Measurements from ENCODE around the gene CLEC2B.

The CLEC2B gene

GRCh38 chr12:9851927-9852326, 17.2 kb downstream of the CLEC2B start:
- Mint-ChIP-seq H3K27me3 (no peaks in the 10 kb centered on the region), H3K9me3 (peaks cover 10% of the 10 kb centered on the region), H3K36me3 (ENCODE audit: low read depth) (peaks cover 63% of the 10 kb centered on the region), H3K4me3 (no peak overlapping the region), H3K4me1 (ENCODE audit: low read depth) (peaks cover 30% of the 10 kb centered on the region), H3K27ac (no peak overlapping the region)
- no peak for DNase-seq

DNA sequence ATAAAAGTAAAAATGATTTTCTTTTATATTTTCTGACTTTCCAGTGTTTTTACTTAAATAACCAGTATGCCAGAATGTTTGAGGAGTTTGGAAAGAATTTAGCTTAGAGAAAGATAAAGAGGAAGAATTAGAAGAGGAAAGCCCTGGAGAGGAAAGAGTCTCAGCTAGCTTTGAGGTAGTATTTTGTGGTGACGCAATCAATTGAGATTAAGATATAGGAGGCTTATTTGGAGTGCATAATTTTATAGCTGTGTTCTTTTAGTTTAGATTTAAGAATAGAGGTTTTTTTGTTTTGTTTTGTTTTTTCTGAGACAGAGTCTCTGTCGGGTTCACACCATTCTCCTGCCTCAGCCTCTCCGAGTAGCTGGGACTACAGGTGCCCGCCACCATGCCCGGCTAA, 18.1 kb downstream of the CLEC2B start:
- no peaks in the 10 kb centered on the region for H3K27me3 Mint-ChIP-seq
- peaks cover 25% of the 10 kb centered on the region for H3K4me1 Mint-ChIP-seq (ENCODE audit: low read depth)
- H3K36me3 Mint-ChIP-seq (ENCODE audit: low read depth), result peaks cover 55% of the 10 kb centered on the region
- DNase-seq, result no peak
- peaks cover 19% of the 10 kb centered on the region for H3K9me3 Mint-ChIP-seq
- H3K27ac Mint-ChIP-seq, result no peak overlapping the region
- H3K4me3 Mint-ChIP-seq, result no peak overlapping the region

DNA sequence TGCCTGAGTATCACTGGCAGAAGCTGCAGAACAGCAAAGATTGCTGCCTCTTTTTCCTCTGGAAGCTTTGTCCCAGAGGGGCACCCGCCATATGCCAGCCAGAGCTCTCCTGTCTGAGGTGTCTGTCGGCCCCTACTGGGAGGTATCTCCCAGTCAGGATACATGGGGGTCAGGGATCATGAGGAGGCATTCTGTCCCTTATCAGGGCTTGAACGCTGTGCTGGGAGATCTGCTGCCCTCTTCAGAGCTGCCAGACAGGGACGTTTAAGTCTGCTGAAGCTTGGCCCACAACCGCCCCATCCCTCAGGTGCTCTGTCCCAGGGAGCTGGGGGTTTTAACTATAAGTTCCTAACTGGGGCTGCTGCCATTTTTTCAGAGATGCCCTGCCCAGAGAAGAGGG, 20.3 kb downstream of the CLEC2B start:
- H3K27me3 Mint-ChIP-seq, result no peaks in the 10 kb centered on the region
- no peak overlapping the region for H3K4me3 Mint-ChIP-seq
- peaks cover 17% of the 10 kb centered on the region for H3K4me1 Mint-ChIP-seq (ENCODE audit: low read depth)
- no peak for DNase-seq
- H3K27ac Mint-ChIP-seq, result no peak overlapping the region
- peaks cover 32% of the 10 kb centered on the region for H3K9me3 Mint-ChIP-seq
- H3K36me3 Mint-ChIP-seq (ENCODE audit: low read depth), result peaks cover 38% of the 10 kb centered on the region

- H3K9me3 Mint-ChIP-seq, result peaks cover 28% of the 10 kb centered on the region
- no peaks in the 10 kb centered on the region for H3K36me3 Mint-ChIP-seq (ENCODE audit: low read depth)
- DNase-seq, result no peak
- H3K27me3 Mint-ChIP-seq, result no peaks in the 10 kb centered on the region
- no peak overlapping the region for H3K4me3 Mint-ChIP-seq
- no peaks in the 10 kb centered on the region for H3K4me1 Mint-ChIP-seq (ENCODE audit: low read depth)
- H3K27ac Mint-ChIP-seq, result no peak overlapping the region
Observed at GRCh38 chr12:9843407-9843806, 25.7 kb downstream of the CLEC2B start.

DNA sequence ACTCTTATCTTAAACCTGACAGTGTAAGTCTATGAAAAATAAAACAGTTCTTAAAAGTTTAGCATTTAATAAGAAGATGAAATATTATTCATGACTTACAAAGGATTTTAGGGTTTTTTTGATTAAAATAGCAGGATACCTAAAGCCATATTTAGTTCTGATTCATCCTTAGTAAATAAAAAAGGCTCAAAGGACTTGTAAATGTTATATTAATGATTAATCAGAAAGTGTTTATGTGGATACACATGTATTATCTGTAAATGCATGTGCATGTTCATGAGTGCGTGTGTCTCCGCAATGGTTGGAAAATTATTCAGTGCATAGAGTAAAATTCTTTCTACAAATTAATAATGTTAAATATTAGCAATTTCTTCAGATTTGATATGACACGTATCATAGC, 37.4 kb downstream of the CLEC2B start:
- no peaks in the 10 kb centered on the region for H3K4me1 Mint-ChIP-seq (ENCODE audit: low read depth)
- no peak overlapping the region for H3K4me3 Mint-ChIP-seq
- DNase-seq, result no peak
- no peaks in the 10 kb centered on the region for H3K36me3 Mint-ChIP-seq (ENCODE audit: low read depth)
- H3K27me3 Mint-ChIP-seq, result no peaks in the 10 kb centered on the region
- no peak overlapping the region for H3K27ac Mint-ChIP-seq
- no peaks in the 10 kb centered on the region for H3K9me3 Mint-ChIP-seq

- no peaks in the 10 kb centered on the region for H3K27me3 Mint-ChIP-seq
- H3K4me1 Mint-ChIP-seq (ENCODE audit: low read depth), result no peaks in the 10 kb centered on the region
- no peak overlapping the region for H3K4me3 Mint-ChIP-seq
- no peak overlapping the region for H3K27ac Mint-ChIP-seq
- no peak for DNase-seq
- H3K36me3 Mint-ChIP-seq (ENCODE audit: low read depth), result no peaks in the 10 kb centered on the region
- H3K9me3 Mint-ChIP-seq, result no peaks in the 10 kb centered on the region
Observed at GRCh38 chr12:9829982-9830381, 39.2 kb downstream of the CLEC2B start.

DNA sequence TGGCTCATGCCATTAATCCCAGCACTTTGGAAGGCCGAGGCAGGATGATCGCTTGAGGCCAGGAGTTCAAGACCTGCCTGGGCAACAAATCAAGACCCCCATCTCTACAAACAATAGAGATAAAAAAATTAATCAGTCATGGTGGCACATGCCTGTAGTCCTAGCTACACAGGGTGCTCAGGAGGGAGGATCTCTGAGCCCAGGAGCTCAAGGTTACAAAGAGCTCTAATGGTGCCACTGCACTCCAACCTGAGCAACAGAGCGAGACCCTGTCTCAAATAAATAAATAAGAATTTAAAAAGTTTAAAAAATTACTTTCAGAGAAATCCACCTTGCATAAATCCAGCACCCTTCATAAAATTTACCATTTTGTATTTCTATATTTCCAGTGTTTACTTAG, 39.7 kb downstream of the CLEC2B start:
- Mint-ChIP-seq H3K4me1 (ENCODE audit: low read depth) (no peaks in the 10 kb centered on the region), H3K27me3 (peaks cover 2% of the 10 kb centered on the region), H3K4me3 (no peak overlapping the region), H3K9me3 (no peaks in the 10 kb centered on the region), H3K36me3 (ENCODE audit: low read depth) (no peaks in the 10 kb centered on the region), H3K27ac (no peak overlapping the region)
- DNase-seq, result no peak

GRCh38 chr12:9827209-9827888, 41.8 kb downstream of the CLEC2B start, which contains the start of gene KLRF1:
KLRF1 (plus strand) TSS chr12:9827481; CDS start chr12:9827545, 64 bp downstream.
- Mint-ChIP-seq H3K4me1 (ENCODE audit: low read depth) (no peaks in the 10 kb centered on the region), H3K36me3 (ENCODE audit: low read depth) (no peaks in the 10 kb centered on the region), H3K27ac (no peak within 1 kb of the TSS), H3K4me3 (no peak within 1 kb of the TSS), H3K9me3 (no peaks in the 10 kb centered on the region), H3K27me3 (peaks cover 4% of the 10 kb centered on the region)
- DNase-seq, result no peak

GRCh38 chr12:9820281-9820930, 48.7 kb downstream of the CLEC2B start:
- no peaks in the 10 kb centered on the region for H3K36me3 Mint-ChIP-seq (ENCODE audit: low read depth)
- H3K27ac Mint-ChIP-seq, result no peak overlapping the region
- peaks cover 18% of the 10 kb centered on the region for H3K27me3 Mint-ChIP-seq
- no peaks in the 10 kb centered on the region for H3K9me3 Mint-ChIP-seq
- H3K4me1 Mint-ChIP-seq (ENCODE audit: low read depth), result no peaks in the 10 kb centered on the region
- DNase-seq, result no peak
- no peak overlapping the region for H3K4me3 Mint-ChIP-seq

DNA sequence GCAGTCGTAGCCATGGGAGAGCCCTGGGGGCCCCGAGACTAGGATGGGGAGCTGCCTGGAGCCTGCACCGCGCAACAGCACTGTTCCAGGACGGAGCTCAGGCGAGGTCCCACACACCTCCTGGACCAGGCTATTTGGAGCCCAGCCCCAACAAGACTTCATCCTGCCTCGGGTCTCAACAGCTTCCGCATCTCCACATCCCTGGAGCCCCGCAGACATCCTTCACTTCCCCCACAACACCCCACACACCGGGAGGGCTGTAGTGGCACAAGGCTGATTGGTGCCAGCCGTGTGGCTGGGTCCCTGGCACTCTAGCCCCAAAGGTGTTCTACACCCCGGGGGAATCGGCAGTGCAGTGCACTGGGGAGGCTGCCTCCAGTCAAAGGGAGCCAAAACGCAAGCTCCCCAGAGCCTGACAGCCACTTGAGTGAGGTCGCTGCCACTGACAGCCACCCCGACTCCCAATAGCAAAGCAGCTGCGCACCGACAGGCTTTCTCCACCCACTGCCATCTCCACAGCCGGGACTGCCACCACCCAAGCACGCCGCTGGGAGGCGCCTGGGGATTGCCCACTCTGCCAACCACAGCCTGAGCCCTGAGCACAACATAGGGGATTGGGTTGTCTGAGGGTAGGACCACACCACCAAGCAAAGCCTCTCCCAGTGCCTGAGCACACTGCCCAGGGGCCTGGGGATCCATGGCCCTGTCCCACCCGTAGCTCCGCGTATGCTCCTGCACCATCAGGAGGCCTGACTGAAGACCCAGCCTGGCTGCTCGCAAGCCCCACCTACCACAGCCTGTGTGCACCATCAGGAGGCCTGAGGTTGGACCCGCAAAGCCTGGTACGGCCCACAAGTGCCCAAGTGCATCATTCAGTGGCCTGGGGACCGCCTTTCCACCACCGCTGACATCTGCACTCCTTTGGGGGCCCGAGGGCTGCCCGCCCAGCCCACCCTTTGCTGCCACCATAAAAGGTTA, 55.0 kb downstream of the CLEC2B start:
- peak; percentile 95 for DNase-seq
- Mint-ChIP-seq H3K27me3 (peaks cover 3% of the 10 kb centered on the region), H3K36me3 (ENCODE audit: low read depth) (no peaks in the 10 kb centered on the region), H3K4me3 (peak overlapping the region; percentile 79), H3K4me1 (ENCODE audit: low read depth) (peaks cover 15% of the 10 kb centered on the region), H3K27ac (peak overlapping the region; percentile 42), H3K9me3 (no peaks in the 10 kb centered on the region)

DNA sequence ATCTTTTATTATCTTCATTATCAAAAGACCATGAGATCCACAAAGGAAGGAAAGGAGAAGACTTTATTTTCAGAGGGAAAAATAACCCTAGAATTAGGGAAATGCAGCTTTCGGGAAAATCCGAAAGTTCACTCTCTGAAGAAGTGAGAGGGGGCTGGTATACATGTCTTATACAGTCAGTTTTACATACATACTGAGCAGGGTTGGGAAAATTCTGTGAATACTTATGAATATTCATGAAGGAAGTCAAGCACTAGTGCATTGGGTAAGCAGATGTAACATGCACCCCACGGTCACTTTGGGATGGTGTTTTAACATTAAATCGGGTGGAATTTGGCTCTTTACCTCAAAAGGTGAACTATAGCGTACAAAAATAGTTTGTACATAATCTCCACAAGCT, 57.5 kb downstream of the CLEC2B start:
- Mint-ChIP-seq H3K4me1 (ENCODE audit: low read depth) (peaks cover 15% of the 10 kb centered on the region), H3K9me3 (no peaks in the 10 kb centered on the region), H3K27me3 (peaks cover 3% of the 10 kb centered on the region), H3K27ac (no peak overlapping the region), H3K4me3 (no peak overlapping the region), H3K36me3 (ENCODE audit: low read depth) (no peaks in the 10 kb centered on the region)
- no peak for DNase-seq

DNA sequence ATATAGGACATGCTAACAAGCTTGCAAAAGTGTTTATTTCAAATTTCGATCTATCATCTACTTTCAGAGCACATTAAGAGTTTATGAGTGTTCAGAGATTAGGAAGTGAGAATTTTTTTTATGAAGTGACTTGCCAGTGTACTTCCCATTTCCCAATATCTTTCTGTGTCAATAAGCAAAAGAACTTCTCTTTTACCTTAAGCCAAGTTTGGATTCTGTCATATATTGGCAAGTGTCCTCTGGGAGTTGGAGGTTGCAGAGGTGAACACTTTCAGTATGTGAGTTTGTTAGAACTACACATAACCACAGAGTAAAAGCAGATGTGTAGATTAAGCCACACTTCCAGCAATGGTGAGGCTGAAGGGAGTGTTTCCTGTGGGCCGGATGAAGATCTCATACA, 58.5 kb downstream of the CLEC2B start:
- peaks cover 15% of the 10 kb centered on the region for H3K4me1 Mint-ChIP-seq (ENCODE audit: low read depth)
- H3K27me3 Mint-ChIP-seq, result peaks cover 3% of the 10 kb centered on the region
- H3K4me3 Mint-ChIP-seq, result no peak overlapping the region
- DNase-seq, result no peak
- H3K27ac Mint-ChIP-seq, result no peak overlapping the region
- H3K36me3 Mint-ChIP-seq (ENCODE audit: low read depth), result no peaks in the 10 kb centered on the region
- no peaks in the 10 kb centered on the region for H3K9me3 Mint-ChIP-seq

GRCh38 chr12:9809866-9810265, 59.3 kb downstream of the CLEC2B start:
- no peak overlapping the region for H3K4me3 Mint-ChIP-seq
- no peaks in the 10 kb centered on the region for H3K9me3 Mint-ChIP-seq
- no peak overlapping the region for H3K27ac Mint-ChIP-seq
- peaks cover 15% of the 10 kb centered on the region for H3K4me1 Mint-ChIP-seq (ENCODE audit: low read depth)
- peaks cover 3% of the 10 kb centered on the region for H3K27me3 Mint-ChIP-seq
- no peaks in the 10 kb centered on the region for H3K36me3 Mint-ChIP-seq (ENCODE audit: low read depth)
- DNase-seq, result no peak

DNA sequence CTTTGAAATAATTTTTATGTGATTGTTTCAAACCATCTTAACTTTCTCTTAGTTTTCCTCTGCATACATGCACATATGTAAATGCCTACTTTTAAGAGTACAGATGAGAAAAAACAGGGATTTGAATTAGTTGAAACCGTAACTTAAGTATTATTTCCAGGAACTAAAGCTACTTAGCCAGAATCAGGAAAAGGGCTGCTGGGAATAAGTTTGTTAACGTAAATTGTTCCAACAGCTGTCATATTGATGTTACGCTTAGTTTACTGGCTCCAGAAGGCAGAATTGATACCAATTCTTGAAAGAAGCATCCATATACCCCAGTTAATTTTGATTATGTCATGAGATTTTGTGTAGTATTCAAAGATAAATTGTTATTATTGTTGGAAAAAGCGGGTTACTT, 59.8 kb downstream of the CLEC2B start:
- Mint-ChIP-seq H3K27ac (no peak overlapping the region), H3K27me3 (peaks cover 3% of the 10 kb centered on the region), H3K36me3 (ENCODE audit: low read depth) (no peaks in the 10 kb centered on the region), H3K4me3 (no peak overlapping the region), H3K9me3 (no peaks in the 10 kb centered on the region), H3K4me1 (ENCODE audit: low read depth) (peaks cover 14% of the 10 kb centered on the region)
- no peak for DNase-seq
